B cell (primary cell): Measurements from ENCODE around the gene PROC. TPM values are rescaled to one million over a fixed set of nuclear protein-coding genes. Genes with fewer than 3 reads are reported as not detected.

ENCODE experiments used
- ATAC-seq: fragments of 200-7000 bp; cut with Tn5 transposase; one replicate; pipeline ENCODE4 v1.10.0; 2021; ENCODE audit warnings: low read depth, mild to moderate bottlenecking, moderate number of reproducible peaks, moderate library complexity
- CTCF ChIA-PET: fragments of 350-600 bp; sonication (Branson Sonifier 250); formaldehyde crosslinking; loops from one replicate; lab custom pipeline; 2021; ENCODE audit warnings: antibody characterized with exemption, inconsistent platforms; lab: Charles Lee
- POLR2A ChIA-PET: fragments of 350-600 bp; sonication (Branson Sonifier 250); formaldehyde crosslinking; loops from one replicate; lab custom pipeline; 2021; ENCODE audit warnings: antibody characterized with exemption; lab: Charles Lee
- DNase-seq: peaks from one replicate; pipeline ENCODE4 v3.0.0; 2013
- H2AFZ ChIP-seq: 2 replicates; pipeline ENCODE4 v1.6.1; 2012; ENCODE audit warnings: mild to moderate bottlenecking, low read depth, low read length; ENCODE audit not compliant: insufficient read depth, poor library complexity, severe bottlenecking
- H3K27ac ChIP-seq, 2 donors: 1 replicate in 1 of 2; 2 replicates in 1 of 2; pipeline ENCODE4 v1.5.1; 2012 to 2013; ENCODE audit warnings: low read length in 2 of 2, mild to moderate bottlenecking in 2 of 2, moderate library complexity in 1 of 2
- H3K27me3 ChIP-seq, 4 experiments: fragments of 200-600 bp in 1 of 4; sonication (generic) in 1 of 4; replicated peaks in 1 of 4; 1 replicate in 2 of 4; 2 replicates in 2 of 4; pipeline versions ENCODE4 v1.6.1 to v1.7.0; 2013 to 2016; ENCODE audit warnings: low read length in 3 of 4, mild to moderate bottlenecking in 2 of 4, mixed read lengths in 1 of 4, moderate library complexity in 1 of 4; ENCODE audit not compliant: insufficient read depth in 4 of 4, control insufficient read depth in 3 of 4; ENCODE audit errors: control extremely low read depth in 1 of 4
- H3K36me3 ChIP-seq, 2 experiments: replicated peaks in 1 of 2; 1 replicate in 1 of 2; 2 replicates in 1 of 2; pipeline versions ENCODE4 v1.6.1 to v1.7.1; 2013; ENCODE audit warnings: low read length in 1 of 2; ENCODE audit not compliant: insufficient read depth in 2 of 2, control insufficient read depth in 1 of 2; ENCODE audit errors: control extremely low read depth in 1 of 2, extremely low read depth in 1 of 2
- H3K4me1 ChIP-seq, 2 donors: fragments of 200-600 bp in 1 of 2; sonication (generic) in 1 of 2; 1 replicate in 1 of 2; 2 replicates in 1 of 2; pipeline versions ENCODE4 v1.5.1 to v1.6.1; 2013 to 2017; ENCODE audit warnings: low read length in 2 of 2; ENCODE audit not compliant: control insufficient read depth in 2 of 2, insufficient read depth in 2 of 2
- H3K4me2 ChIP-seq: replicated peaks from 2 replicates; pipeline ENCODE3; 2012; ENCODE audit warnings: mild to moderate bottlenecking, low read depth, low read length; ENCODE audit not compliant: poor library complexity, severe bottlenecking
- H3K4me3 ChIP-seq, 5 experiments: fragments of 200-600 bp in 1 of 5; sonication (generic) in 1 of 5; 1 replicate in 3 of 5; 2 replicates in 2 of 5; pipeline versions ENCODE4 v1.5.1 to v1.7.0; 2011 to 2016; ENCODE audit warnings: low read length in 4 of 5, mild to moderate bottlenecking in 4 of 5, low read depth in 2 of 5, control low read depth in 1 of 5, moderate library complexity in 1 of 5; ENCODE audit not compliant: insufficient read depth in 1 of 5; ENCODE audit errors: control extremely low read depth in 1 of 5, extremely low read depth in 1 of 5
- H3K79me2 ChIP-seq: fragments of 200-600 bp; sonication (generic); one replicate; pipeline ENCODE4 v1.6.0; 2016; ENCODE audit warnings: low read length; ENCODE audit not compliant: control insufficient read depth, insufficient read depth
- H3K9ac ChIP-seq: fragments of 200-600 bp; sonication (generic); 2 replicates; pipeline ENCODE4 v1.6.1; 2017; ENCODE audit warnings: mild to moderate bottlenecking, low read length, moderate library complexity
- H3K9me3 ChIP-seq, 3 donors: one replicate each; pipeline versions ENCODE4 v1.6.1 to v1.7.1; 2013; ENCODE audit warnings: low read length in 2 of 3; ENCODE audit not compliant: control insufficient read depth in 2 of 3, insufficient read depth in 1 of 3; ENCODE audit errors: control extremely low read depth in 1 of 3
- H4K20me1 ChIP-seq: 2 replicates; pipeline ENCODE4 v1.6.0; 2012; ENCODE audit warnings: mild to moderate bottlenecking, low read length; ENCODE audit not compliant: insufficient read depth, control insufficient read depth, poor library complexity, severe bottlenecking
- H3K27ac Mint-ChIP-seq: one replicate; pipeline ENCODE4 v1.8.0; 2021; ENCODE audit warnings: mixed read lengths
- H3K27me3 Mint-ChIP-seq: one replicate; pipeline ENCODE4 v1.8.0; 2021; ENCODE audit warnings: mixed read lengths
- H3K4me1 Mint-ChIP-seq: one replicate; pipeline ENCODE4 v1.8.0; 2021; ENCODE audit warnings: mixed read lengths
- H3K4me3 Mint-ChIP-seq: one replicate; pipeline ENCODE4 v1.8.0; 2021; ENCODE audit warnings: mixed read lengths
- H3K9me3 Mint-ChIP-seq: one replicate; pipeline ENCODE4 v1.8.0; 2022; ENCODE audit warnings: mixed read lengths; ENCODE audit not compliant: insufficient read depth
- EZH2 ChIP-seq: IDR thresholded peaks from 2 replicates; pipeline ENCODE4 v1.6.1; 2012; ENCODE audit warnings: borderline replicate concordance, low read depth, mild to moderate bottlenecking, moderate library complexity, low read length; ENCODE audit not compliant: insufficient read depth, poor library complexity, severe bottlenecking
- WGBS: methylation state at CpG from one replicate; pipeline ENCODE4 v1.1.5; 2013; ENCODE audit warnings: missing lambda C conversion rate; ENCODE audit not compliant: insufficient coverage; 5-methylcytosine and 5-hydroxymethylcytosine counted together
- intact Hi-C: fragments of 100-400 bp; cut with micrococcal nuclease; formaldehyde crosslinking; loops from one replicate; pipeline ENCODE4 v1.10.0; 2022
- polyA plus RNA-seq: library from polyadenylated mRNA; depleted of rRNA; stranded (reverse); fragments of >200 nt; gene quantifications from 2 replicates; pipeline ENCODE4 v1.2.3, GENCODE V29; 2012
- total RNA-seq, 2 donors: library from RNA; stranded (reverse); fragments of 120-200 nt in 1 of 2; gene quantifications; 1 replicate in 1 of 2; 2 replicates in 1 of 2; pipeline versions ENCODE4 v1.2.3 to v1.2.4, GENCODE V29; 2013 to 2022
- TF ChIP-seq, protein P1 (sequence below): fragments of 200-600 bp; IDR thresholded peaks from one replicate; pipeline ENCODE4 v1.8.0; 2022; ENCODE audit warnings: antibody characterized with exemption, mild to moderate bottlenecking

Gene PROC
- total and polyA plus RNA-seq, 2 donors (not counting 1 experiment from before 2014, with no cell fraction given): 0.40 TPM; not detected in 1

DNA sequence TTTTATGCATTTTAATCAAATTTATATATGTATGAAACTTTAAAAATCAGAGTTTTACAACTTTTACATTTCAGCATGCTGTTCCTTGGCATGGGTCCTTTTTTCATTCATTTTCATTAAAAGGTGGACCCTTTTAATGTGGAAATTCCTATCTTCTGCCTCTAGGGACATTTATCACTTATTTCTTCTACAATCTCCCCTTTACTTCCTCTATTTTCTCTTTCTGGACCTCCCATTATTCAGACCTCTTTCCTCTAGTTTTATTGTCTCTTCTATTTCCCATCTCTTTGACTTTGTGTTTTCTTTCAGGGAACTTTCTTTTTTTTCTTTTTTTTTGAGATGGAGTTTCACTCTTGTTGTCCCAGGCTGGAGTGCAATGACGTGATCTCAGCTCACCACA lies 5.7 kb downstream of the PROC start:
- Mint-ChIP-seq H3K4me1 (peaks cover 15% of the 10 kb centered on the region), H3K4me3 (peak overlapping the region; percentile 89), H3K27me3 (no peaks in the 10 kb centered on the region), H3K9me3 (no peaks in the 10 kb centered on the region), H3K27ac (no peak overlapping the region)
- intact Hi-C loops: no loop called here
- H3K9me3 ChIP-seq: no peaks in the 10 kb centered on the region
- peaks cover 15 to 16% of the 10 kb centered on the region in 2 donors for H3K4me1 ChIP-seq
- TF ChIP-seq, protein P1, sequence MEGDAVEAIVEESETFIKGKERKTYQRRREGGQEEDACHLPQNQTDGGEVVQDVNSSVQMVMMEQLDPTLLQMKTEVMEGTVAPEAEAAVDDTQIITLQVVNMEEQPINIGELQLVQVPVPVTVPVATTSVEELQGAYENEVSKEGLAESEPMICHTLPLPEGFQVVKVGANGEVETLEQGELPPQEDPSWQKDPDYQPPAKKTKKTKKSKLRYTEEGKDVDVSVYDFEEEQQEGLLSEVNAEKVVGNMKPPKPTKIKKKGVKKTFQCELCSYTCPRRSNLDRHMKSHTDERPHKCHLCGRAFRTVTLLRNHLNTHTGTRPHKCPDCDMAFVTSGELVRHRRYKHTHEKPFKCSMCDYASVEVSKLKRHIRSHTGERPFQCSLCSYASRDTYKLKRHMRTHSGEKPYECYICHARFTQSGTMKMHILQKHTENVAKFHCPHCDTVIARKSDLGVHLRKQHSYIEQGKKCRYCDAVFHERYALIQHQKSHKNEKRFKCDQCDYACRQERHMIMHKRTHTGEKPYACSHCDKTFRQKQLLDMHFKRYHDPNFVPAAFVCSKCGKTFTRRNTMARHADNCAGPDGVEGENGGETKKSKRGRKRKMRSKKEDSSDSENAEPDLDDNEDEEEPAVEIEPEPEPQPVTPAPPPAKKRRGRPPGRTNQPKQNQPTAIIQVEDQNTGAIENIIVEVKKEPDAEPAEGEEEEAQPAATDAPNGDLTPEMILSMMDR: peak; percentile 27
- TF ChIP-seq EZH2: no peak
- ChIA-PET POLR2A (no interaction called here), CTCF (interaction anchor here (2.0 kb wide), 1 partner anchor 55 kb away, joined by 9 read pairs; no protein-coding TSS in a partner anchor)
- no peak for DNase-seq
- peak overlapping the region in 4 of 5 experiments; percentile 27 to 60 (median 53) for H3K4me3 ChIP-seq
- H3K27me3 ChIP-seq: peaks cover 0 to 17% (median 7%) of the 10 kb centered on the region in 4 experiments
- H2AFZ ChIP-seq: peak overlapping the region; percentile 72
- no peak overlapping the region for H3K27ac ChIP-seq
- no CpG with 5 or more reads among the region's 1 CpG for WGBS
- H3K79me2 ChIP-seq: peaks cover 3% of the 10 kb centered on the region
- peaks cover 11% of the 10 kb centered on the region for H4K20me1 ChIP-seq
- peak overlapping the region; percentile 97 for H3K4me2 ChIP-seq
- H3K36me3 ChIP-seq: no peaks in the 10 kb centered on the region
- no peak for ATAC-seq
- H3K9ac ChIP-seq: peak overlapping the region; percentile 65
